Tibial nerve (tissue), 3 donors: ENCODE data around the gene CCP110.

Source experiments
- CTCF ChIP-seq, 5 experiments: fragments of 200-600 bp in 3 of 5; fragments of 450-650 bp in 2 of 5; sonication (generic) in 3 of 5; IDR thresholded peaks; one replicate each; pipeline ENCODE4 v1.5.1; 2016 to 2019; ENCODE audit warnings: antibody characterized with exemption in 5 of 5, mild to moderate bottlenecking in 3 of 5, moderate library complexity in 2 of 5
- POLR2A ChIP-seq, 2 donors: fragments of 450-650 bp; IDR thresholded peaks; one replicate each; pipeline ENCODE4 v1.6.1; 2017; ENCODE audit warnings: antibody characterized with exemption in 2 of 2, mild to moderate bottlenecking in 2 of 2, moderate library complexity in 2 of 2

GRCh38 chr16:19595043-19595767 lies 71.5 kb downstream of the CCP110 start:
- TF ChIP-seq CTCF (IDR thresholded peaks at IDR 0.05) (no peak), POLR2A (IDR thresholded peaks at IDR 0.05) (no peak)
